ENCODE results near the gene PSMA6. TPM values are rescaled to one million over a fixed set of nuclear protein-coding genes. Genes with fewer than 3 reads are reported as not detected.

Gene PSMA6
- total RNA-seq, 1 experiment from 2014 or later = 307 TPM

GRCh38 chr14:35247777-35248475, 44.3 kb upstream of the PSMA6 start:
- Histone ChIP-seq H3K36me3 (ENCODE audit: low read depth, low read length) (no peaks in the 10 kb centered on the region), H4K20me1 (ENCODE audit: low read length) (no peaks in the 10 kb centered on the region), H3K4me1 (ENCODE audit: insufficient read depth, low read length) (peaks cover 7% of the 10 kb centered on the region), H3K4me2 (ENCODE audit: low read length) (no peak overlapping the region), H3K9me2 (replicated peaks; ENCODE audit: low read length) (no peaks in the 10 kb centered on the region), H3F3A (ENCODE audit: low read length, unreplicated experiment) (no peaks in the 10 kb centered on the region), H3K27ac (ENCODE audit: low read length) (no peak overlapping the region), H3K79me2 (ENCODE audit: low read length) (no peaks in the 10 kb centered on the region), H3K27me3 (ENCODE audit: low read length) (no peaks in the 10 kb centered on the region), H2AFZ (ENCODE audit: low read length) (no peak overlapping the region), H3K9me3 (ENCODE audit: low read length) (no peaks in the 10 kb centered on the region), H3K4me3 (ENCODE audit: low read length) (no peak overlapping the region), H3K9ac (ENCODE audit: low read length) (no peak overlapping the region)
- ChIA-PET CTCF (interaction anchor here (0.8 kb wide), 1 partner anchor 19 kb away, joined by 3 read pairs; no protein-coding TSS in a partner anchor), POLR2A (ENCODE audit: unreplicated experiment) (interaction anchor here (0.6 kb wide), 1 partner anchor 91 kb away, joined by 4 read pairs; no protein-coding TSS in a partner anchor)
- intact Hi-C loops (cut with micrococcal nuclease) = no loop called here
- BruUV-seq (replicated peaks) = no TSS peak
- ATAC-seq (no peak), DNase-seq (no peak)
- TF ChIP-seq EZH2 (IDR thresholded peaks at IDR 0.05; ENCODE audit: low read length, unreplicated experiment) = no peak
- TF ChIP-seq EZH2phosphoT487 (IDR thresholded peaks at IDR 0.05; ENCODE audit: borderline replicate concordance, low read length) = no peak
- no peak for TF ChIP-seq CTCF (conservative IDR thresholded peaks at IDR 0.05; ENCODE audit: low read depth, low read length)

- CTCF ChIA-PET = interaction anchor here (0.8 kb wide), 1 partner anchor 20 kb away, joined by 3 read pairs; no protein-coding TSS in a partner anchor
- intact Hi-C loops (cut with micrococcal nuclease) = no loop called here
These were observed 43.8 kb upstream of the PSMA6 start for GRCh38 chr14:35248476-35248788.

More at GRCh38 chr14:35248476-35248788, 43.8 kb upstream of the PSMA6 start:
- ATAC-seq (no peak), DNase-seq (no peak)
- no peaks in the 10 kb centered on the region for H3K36me3 ChIP-seq (ENCODE audit: low read depth, low read length)
- no peaks in the 10 kb centered on the region for H3K9me2 ChIP-seq (replicated peaks; ENCODE audit: low read length)
- no peak overlapping the region for H2AFZ ChIP-seq (ENCODE audit: low read length)
- no peaks in the 10 kb centered on the region for H3K9me3 ChIP-seq (ENCODE audit: low read length)
- peaks cover 7% of the 10 kb centered on the region for H3K4me1 ChIP-seq (ENCODE audit: insufficient read depth, low read length)
- no peaks in the 10 kb centered on the region for H3K27me3 ChIP-seq (ENCODE audit: low read length)
- H3K4me2 ChIP-seq (ENCODE audit: low read length) = no peak overlapping the region
- TF ChIP-seq EZH2phosphoT487 (IDR thresholded peaks at IDR 0.05; ENCODE audit: borderline replicate concordance, low read length) (no peak), CTCF (conservative IDR thresholded peaks at IDR 0.05; ENCODE audit: low read depth, low read length) (no peak), EZH2 (IDR thresholded peaks at IDR 0.05; ENCODE audit: low read length, unreplicated experiment) (no peak)
- no TSS peak for BruUV-seq (replicated peaks)
- H3K27ac ChIP-seq (ENCODE audit: low read length) = no peak overlapping the region
- no peaks in the 10 kb centered on the region for H4K20me1 ChIP-seq (ENCODE audit: low read length)
- no peaks in the 10 kb centered on the region for H3K79me2 ChIP-seq (ENCODE audit: low read length)
- no peak overlapping the region for H3K4me3 ChIP-seq (ENCODE audit: low read length)
- no peaks in the 10 kb centered on the region for H3F3A ChIP-seq (ENCODE audit: low read length, unreplicated experiment)
- POLR2A ChIA-PET (ENCODE audit: unreplicated experiment) = interaction anchor here (0.6 kb wide), 1 partner anchor 92 kb away, joined by 4 read pairs; no protein-coding TSS in a partner anchor
- H3K9ac ChIP-seq (ENCODE audit: low read length) = no peak overlapping the region

All from PC-3 (cell line).